GM12878 (cell line): ENCODE data around the gene MASTL. TPM values are rescaled to one million over a fixed set of nuclear protein-coding genes. Genes with fewer than 3 reads are reported as not detected.

Experiments
- ATAC-seq: fragments of 200-7000 bp; cut with Tn5 transposase; 3 replicates; pipeline ENCODE4 v1.9.1; 2020; ENCODE audit warnings: mild to moderate bottlenecking, moderate library complexity
- BruUV-seq: library from RNA; stranded (reverse); fragments of 400-500 nt; replicated peaks from 2 replicates; lab custom pipeline; 2021; lab: Mats Ljungman, UMichigan
- CTCF ChIA-PET: fragments of 300-600 bp; sonication (Branson Sonifier 250); formaldehyde crosslinking; extraction: SDS; loops from one replicate; lab custom pipeline; 2021; ENCODE audit warnings: inconsistent platforms; lab: Yijun Ruan, JAX
- POLR2A ChIA-PET: fragments of 350-600 bp; formaldehyde crosslinking; extraction: SDS; loops from one replicate; lab custom pipeline; 2021; ENCODE audit warnings: inconsistent platforms; lab: Charles Lee
- RAD21 ChIA-PET: fragments of 300-600 bp; sonication (Branson Sonifier 250); formaldehyde crosslinking; loops from one replicate; lab custom pipeline; 2023; ENCODE audit warnings: antibody characterized with exemption; ENCODE audit not compliant: unreplicated experiment; lab: Charles Lee
- SMC1A ChIA-PET: fragments of 300-600 bp; sonication (Branson Sonifier 250); formaldehyde crosslinking; loops from one replicate; lab custom pipeline; 2023; ENCODE audit not compliant: unreplicated experiment, uncharacterized antibody; lab: Charles Lee
- DNase-seq: peaks from one replicate; pipeline ENCODE4 v3.0.0-alpha.2; 2011; ENCODE audit warnings: low read depth, low spot score
- FAIRE-seq: peaks from 3 replicates; lab custom pipeline; 2011; peaks lifted over from hg19 to GRCh38; lab: Jason Lieb, UNC
- H2AFZ ChIP-seq: 2 replicates; pipeline ENCODE4 v1.6.0; 2011; ENCODE audit warnings: low read depth, low read length, control low read depth; ENCODE audit not compliant: control insufficient read depth
- H3K27ac ChIP-seq: 2 replicates; pipeline ENCODE4 v1.5.1; 2011; ENCODE audit warnings: control low read depth; ENCODE audit not compliant: control insufficient read depth, insufficient read depth
- H3K27me3 ChIP-seq, 2 experiments: replicated peaks in 1 of 2; 2 replicates each; pipeline versions ENCODE4 v1.6.0 to v1.6.1; 2011; ENCODE audit warnings: low read length in 1 of 2; ENCODE audit not compliant: control insufficient read depth in 2 of 2, insufficient read depth in 2 of 2
- H3K36me3 ChIP-seq, 2 experiments: 2 replicates each; pipeline ENCODE4 v1.5.1; 2011; ENCODE audit warnings: low read length in 1 of 2; ENCODE audit not compliant: control insufficient read depth in 2 of 2, insufficient read depth in 2 of 2
- H3K4me1 ChIP-seq: 2 replicates; pipeline ENCODE4 v1.6.1; 2011; ENCODE audit warnings: mild to moderate bottlenecking, low read length, moderate library complexity, mixed read lengths; ENCODE audit not compliant: control insufficient read depth, insufficient read depth
- H3K4me2 ChIP-seq: 2 replicates; pipeline ENCODE4 v1.6.0; 2011; ENCODE audit warnings: control low read depth; ENCODE audit not compliant: control insufficient read depth, insufficient read depth
- H3K4me3 ChIP-seq: fragments of 200-600 bp; sonication (generic); 2 replicates; pipeline ENCODE4 v1.5.1; 2016
- H3K79me2 ChIP-seq: 2 replicates; pipeline ENCODE4 v1.6.0; 2011; ENCODE audit warnings: low read length; ENCODE audit not compliant: control insufficient read depth, insufficient read depth
- H3K9ac ChIP-seq: 2 replicates; pipeline ENCODE4 v1.8.0; 2011; ENCODE audit warnings: low read length, control low read depth, mixed read lengths; ENCODE audit not compliant: control insufficient read depth, insufficient read depth
- H3K9me3 ChIP-seq: replicated peaks from 3 replicates; pipeline ENCODE4 v1.5.1; 2011; ENCODE audit warnings: mild to moderate bottlenecking, low read length; ENCODE audit not compliant: control insufficient read depth, insufficient read depth
- H4K20me1 ChIP-seq: 2 replicates; pipeline ENCODE4 v1.6.0; 2011; ENCODE audit not compliant: control insufficient read depth, insufficient read depth
- IRF3 ChIP-seq: fragments of 450-650 bp; IDR thresholded peaks from 2 replicates; pipeline ENCODE4 v1.6.1; 2014; ENCODE audit warnings: mild to moderate bottlenecking
- POLR2AphosphoS5 ChIP-seq: IDR thresholded peaks from 2 replicates; pipeline ENCODE4 v1.6.1; 2011; ENCODE audit warnings: mild to moderate bottlenecking, low read length, inconsistent platforms
- SMC3 ChIP-seq: IDR thresholded peaks from 2 replicates; pipeline ENCODE4 v1.6.1; 2011; ENCODE audit warnings: low read length, improper control_type of control experiment, borderline replicate concordance
- WGBS: methylation state at CpG from one replicate; pipeline ENCODE4 v1.1.6; 2016; ENCODE audit warnings: low lambda C conversion rate; ENCODE audit not compliant: insufficient replicate concordance, insufficient coverage; ENCODE audit errors: missing lambda C conversion rate; 5-methylcytosine and 5-hydroxymethylcytosine counted together
- in situ Hi-C: fragments of 300-500 bp; cut with MboI; formaldehyde crosslinking; loops from 9 replicates; pipeline ENCODE4 v1.14.3; 2018; ENCODE audit warnings: mixed read lengths
- intact Hi-C: fragments of 100-400 bp; cut with micrococcal nuclease; formaldehyde crosslinking; loops from one replicate; pipeline ENCODE4 v1.14.2; 2022; ENCODE audit not compliant: unreplicated experiment
- polyA plus RNA-seq, 11 experiments: library from polyadenylated mRNA; depleted of rRNA in 4 of 11; unstranded in 6 of 11; stranded (reverse) in 5 of 11; fragments of >200 nt; fragmentation: Nextera tagmentation in 4 of 11; fragmentation: Illumina TruSeq in 1 of 11; extraction: Ambion mirVana in 4 of 11; extraction: Trizol in 1 of 11; gene quantifications; 1 replicate in 1 of 11; 2 replicates in 10 of 11; pipeline versions ENCODE4 v1.2.1 to v1.2.3, GENCODE V29; 2011 to 2016; ENCODE audit warnings: inconsistent platforms in 2 of 11, missing spikeins in 2 of 11, low read depth in 1 of 11
- total RNA-seq, 4 experiments: library from RNA; depleted of rRNA in 3 of 4; stranded (reverse); fragments of >200 nt in 3 of 4; fragmentation: Illumina TruSeq in 1 of 4; extraction: Trizol in 1 of 4; gene quantifications; 2 replicates each; pipeline versions ENCODE4 v1.2.1 to v1.2.3, GENCODE V29; 2013 to 2021
- TF ChIP-seq, protein P1 (sequence below): fragments of 450-650 bp; IDR thresholded peaks from 2 replicates; pipeline ENCODE4 v1.6.1; 2018; ENCODE audit warnings: borderline replicate concordance, mild to moderate bottlenecking; ENCODE audit not compliant: partially characterized antibody
- TF ChIP-seq, protein P2 (sequence below): fragments of 450-650 bp; IDR thresholded peaks from 2 replicates; pipeline ENCODE4 v1.6.1; 2017; ENCODE audit warnings: mild to moderate bottlenecking
- TF ChIP-seq, protein P3 (sequence below): fragments of 150-350 bp; IDR thresholded peaks from 2 replicates; pipeline ENCODE4 v1.6.1; 2016; ENCODE audit warnings: low read depth, low read length

MASTL gene
- total and polyA plus RNA-seq, 10 of the 15 experiments (the other 5 are each of a cell fraction or from before 2014, with no cell fraction given) = 7.1 to 36.9 (median 21.3) TPM

DNA sequence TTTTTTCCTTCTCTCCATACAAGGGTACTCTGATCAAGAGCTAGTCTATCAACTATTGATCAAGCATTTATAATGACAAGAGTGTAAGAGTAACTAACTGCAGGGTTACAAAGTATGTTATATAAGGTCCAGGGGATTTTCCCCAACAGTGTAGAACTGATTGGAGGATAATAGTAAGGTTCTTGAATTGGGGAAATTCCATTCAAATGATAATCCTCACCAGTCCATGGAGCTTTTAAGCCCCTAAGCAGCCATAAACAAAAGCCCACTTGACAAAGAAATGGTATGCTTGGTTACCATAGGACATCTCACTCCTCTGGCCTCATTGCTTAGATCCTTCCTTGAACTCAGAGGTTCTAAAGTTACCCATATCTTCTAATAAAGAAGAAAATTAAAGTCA is 9.2 kb upstream of the MASTL start (continued):
- TF ChIP-seq, protein P1, sequence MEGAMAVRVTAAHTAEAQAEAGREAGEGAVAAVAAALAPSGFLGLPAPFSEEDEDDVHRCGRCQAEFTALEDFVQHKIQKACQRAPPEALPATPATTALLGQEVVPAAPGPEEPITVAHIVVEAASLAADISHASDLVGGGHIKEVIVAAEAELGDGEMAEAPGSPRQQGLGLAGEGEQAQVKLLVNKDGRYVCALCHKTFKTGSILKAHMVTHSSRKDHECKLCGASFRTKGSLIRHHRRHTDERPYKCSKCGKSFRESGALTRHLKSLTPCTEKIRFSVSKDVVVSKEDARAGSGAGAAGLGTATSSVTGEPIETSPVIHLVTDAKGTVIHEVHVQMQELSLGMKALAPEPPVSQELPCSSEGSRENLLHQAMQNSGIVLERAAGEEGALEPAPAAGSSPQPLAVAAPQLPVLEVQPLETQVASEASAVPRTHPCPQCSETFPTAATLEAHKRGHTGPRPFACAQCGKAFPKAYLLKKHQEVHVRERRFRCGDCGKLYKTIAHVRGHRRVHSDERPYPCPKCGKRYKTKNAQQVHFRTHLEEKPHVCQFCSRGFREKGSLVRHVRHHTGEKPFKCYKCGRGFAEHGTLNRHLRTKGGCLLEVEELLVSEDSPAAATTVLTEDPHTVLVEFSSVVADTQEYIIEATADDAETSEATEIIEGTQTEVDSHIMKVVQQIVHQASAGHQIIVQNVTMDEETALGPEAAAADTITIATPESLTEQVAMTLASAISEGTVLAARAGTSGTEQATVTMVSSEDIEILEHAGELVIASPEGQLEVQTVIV = no peak
- TF ChIP-seq, protein P2, sequence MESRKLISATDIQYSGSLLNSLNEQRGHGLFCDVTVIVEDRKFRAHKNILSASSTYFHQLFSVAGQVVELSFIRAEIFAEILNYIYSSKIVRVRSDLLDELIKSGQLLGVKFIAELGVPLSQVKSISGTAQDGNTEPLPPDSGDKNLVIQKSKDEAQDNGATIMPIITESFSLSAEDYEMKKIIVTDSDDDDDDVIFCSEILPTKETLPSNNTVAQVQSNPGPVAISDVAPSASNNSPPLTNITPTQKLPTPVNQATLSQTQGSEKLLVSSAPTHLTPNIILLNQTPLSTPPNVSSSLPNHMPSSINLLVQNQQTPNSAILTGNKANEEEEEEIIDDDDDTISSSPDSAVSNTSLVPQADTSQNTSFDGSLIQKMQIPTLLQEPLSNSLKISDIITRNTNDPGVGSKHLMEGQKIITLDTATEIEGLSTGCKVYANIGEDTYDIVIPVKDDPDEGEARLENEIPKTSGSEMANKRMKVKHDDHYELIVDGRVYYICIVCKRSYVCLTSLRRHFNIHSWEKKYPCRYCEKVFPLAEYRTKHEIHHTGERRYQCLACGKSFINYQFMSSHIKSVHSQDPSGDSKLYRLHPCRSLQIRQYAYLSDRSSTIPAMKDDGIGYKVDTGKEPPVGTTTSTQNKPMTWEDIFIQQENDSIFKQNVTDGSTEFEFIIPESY = no peak
- TF ChIP-seq SMC3 = no peak
- no peak for TF ChIP-seq IRF3

GRCh38 chr10:27147701-27148100 is 7.5 kb upstream of the MASTL start:
- no peak for DNase-seq
- ChIA-PET SMC1A (interaction anchor here (0.6 to 1.8 kb wide), 3 partner anchors 24 to 105 kb away, joined by 3 to 4 read pairs (median 3); no protein-coding TSS in a partner anchor), RAD21 (no interaction called here), CTCF (interaction anchor here (1.3 kb wide), 1 partner anchor 46 kb away, joined by 3 read pairs; no protein-coding TSS in a partner anchor), POLR2A (interaction anchor here (0.7 to 1.6 kb wide), 2 partner anchors 8 to 47 kb away, joined by 3 to 5 read pairs; partner anchors contain the start of gene ANKRD26)
- H3K4me1 ChIP-seq = no peaks in the 10 kb centered on the region; the same call in 1 of the 2 replicates
- H3K79me2 ChIP-seq = peaks cover 58% of the 10 kb centered on the region
- no peak overlapping the region for H3K9ac ChIP-seq
- FAIRE-seq = no peak
- no peaks in the 10 kb centered on the region for H3K27me3 ChIP-seq
- no peaks in the 10 kb centered on the region; the same call in 2 of the 3 replicates for H3K9me3 ChIP-seq
- TF ChIP-seq, protein P3, sequence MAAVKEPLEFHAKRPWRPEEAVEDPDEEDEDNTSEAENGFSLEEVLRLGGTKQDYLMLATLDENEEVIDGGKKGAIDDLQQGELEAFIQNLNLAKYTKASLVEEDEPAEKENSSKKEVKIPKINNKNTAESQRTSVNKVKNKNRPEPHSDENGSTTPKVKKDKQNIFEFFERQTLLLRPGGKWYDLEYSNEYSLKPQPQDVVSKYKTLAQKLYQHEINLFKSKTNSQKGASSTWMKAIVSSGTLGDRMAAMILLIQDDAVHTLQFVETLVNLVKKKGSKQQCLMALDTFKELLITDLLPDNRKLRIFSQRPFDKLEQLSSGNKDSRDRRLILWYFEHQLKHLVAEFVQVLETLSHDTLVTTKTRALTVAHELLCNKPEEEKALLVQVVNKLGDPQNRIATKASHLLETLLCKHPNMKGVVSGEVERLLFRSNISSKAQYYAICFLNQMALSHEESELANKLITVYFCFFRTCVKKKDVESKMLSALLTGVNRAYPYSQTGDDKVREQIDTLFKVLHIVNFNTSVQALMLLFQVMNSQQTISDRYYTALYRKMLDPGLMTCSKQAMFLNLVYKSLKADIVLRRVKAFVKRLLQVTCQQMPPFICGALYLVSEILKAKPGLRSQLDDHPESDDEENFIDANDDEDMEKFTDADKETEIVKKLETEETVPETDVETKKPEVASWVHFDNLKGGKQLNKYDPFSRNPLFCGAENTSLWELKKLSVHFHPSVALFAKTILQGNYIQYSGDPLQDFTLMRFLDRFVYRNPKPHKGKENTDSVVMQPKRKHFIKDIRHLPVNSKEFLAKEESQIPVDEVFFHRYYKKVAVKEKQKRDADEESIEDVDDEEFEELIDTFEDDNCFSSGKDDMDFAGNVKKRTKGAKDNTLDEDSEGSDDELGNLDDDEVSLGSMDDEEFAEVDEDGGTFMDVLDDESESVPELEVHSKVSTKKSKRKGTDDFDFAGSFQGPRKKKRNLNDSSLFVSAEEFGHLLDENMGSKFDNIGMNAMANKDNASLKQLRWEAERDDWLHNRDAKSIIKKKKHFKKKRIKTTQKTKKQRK = no peak
- TF ChIP-seq POLR2AphosphoS5 = 0 out of 2 replicates have a peak, but pooled peaks have one; percentile 42
- H3K36me3 ChIP-seq = peaks cover 6 to 25% of the 10 kb centered on the region in 2 experiments
- peak; percentile 25 for ATAC-seq
- H4K20me1 ChIP-seq = peaks cover 4% of the 10 kb centered on the region; the same call in 1 of the 2 replicates
- H3K4me2 ChIP-seq = no peak overlapping the region
- no peak overlapping the region for H3K27ac ChIP-seq
- in situ Hi-C loops (loop anchor here (25.0 kb wide), 1 partner anchor 1415 kb away; no protein-coding TSS in a partner anchor), intact Hi-C loops (no loop called here)
- no TSS peak for BruUV-seq
- 95% methylated on average over 5 of the region's 5 CpGs for whole genome bisulfite sequencing
- no peak overlapping the region for H3K4me3 ChIP-seq
- H2AFZ ChIP-seq = no peak overlapping the region
